ENCODE data around the gene ZNF497. TPM values are rescaled to one million over a fixed set of nuclear protein-coding genes. Genes with fewer than 3 reads are reported as not detected.

ZNF497 gene
- total and polyA plus RNA-seq, 2 of the 13 experiments (the other 11 are each of a cell fraction or from before 2014, with no cell fraction given), result 1.5 to 1.9 TPM

DNA sequence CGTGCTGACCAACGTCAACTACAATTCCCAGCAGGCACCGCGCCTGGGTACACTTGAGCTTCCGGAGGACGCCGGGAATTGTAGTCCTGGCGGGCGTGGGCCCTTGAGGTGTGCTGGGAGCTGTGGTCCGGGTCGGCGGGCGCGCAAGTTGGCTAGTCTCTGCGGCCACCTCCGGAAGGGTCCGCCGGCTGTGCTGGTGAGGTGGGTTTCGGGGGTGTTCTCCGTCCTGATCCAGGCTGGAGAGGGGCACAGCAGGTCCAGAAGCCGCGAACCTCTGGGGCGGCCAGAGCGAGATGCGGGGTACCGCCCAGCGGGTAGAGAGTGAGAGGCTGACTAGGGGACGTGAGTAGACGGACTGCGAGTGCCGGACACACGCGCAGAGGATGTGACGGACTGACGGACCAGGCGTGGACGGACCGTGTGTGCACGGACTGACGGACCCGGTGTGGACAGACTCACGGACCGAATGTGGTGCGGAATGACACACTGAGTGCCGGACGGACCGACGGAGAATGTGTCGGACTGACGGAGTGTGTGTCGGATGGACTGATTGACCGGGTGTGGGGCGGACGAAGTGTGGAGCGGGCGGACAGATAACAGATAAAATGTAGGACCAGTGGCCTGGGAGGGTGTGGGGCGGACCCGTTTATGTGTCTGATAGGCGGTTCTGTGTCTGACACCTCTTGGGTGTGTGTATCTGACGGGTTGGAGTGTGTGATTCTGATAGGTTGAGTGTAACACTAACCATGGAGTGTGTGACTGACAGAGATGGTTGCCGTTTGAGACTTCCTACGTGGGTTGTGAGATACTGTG, 35.4 kb downstream of the ZNF497 start, which contains the start of gene ZSCAN22 (continued):
- TF ChIP-seq, protein P1, sequence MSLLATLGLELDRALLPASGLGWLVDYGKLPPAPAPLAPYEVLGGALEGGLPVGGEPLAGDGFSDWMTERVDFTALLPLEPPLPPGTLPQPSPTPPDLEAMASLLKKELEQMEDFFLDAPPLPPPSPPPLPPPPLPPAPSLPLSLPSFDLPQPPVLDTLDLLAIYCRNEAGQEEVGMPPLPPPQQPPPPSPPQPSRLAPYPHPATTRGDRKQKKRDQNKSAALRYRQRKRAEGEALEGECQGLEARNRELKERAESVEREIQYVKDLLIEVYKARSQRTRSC (CRISPR knock-in tag; IDR thresholded peaks at IDR 0.05; ENCODE audit: low read depth), result no peak
- TF ChIP-seq, protein P2, sequence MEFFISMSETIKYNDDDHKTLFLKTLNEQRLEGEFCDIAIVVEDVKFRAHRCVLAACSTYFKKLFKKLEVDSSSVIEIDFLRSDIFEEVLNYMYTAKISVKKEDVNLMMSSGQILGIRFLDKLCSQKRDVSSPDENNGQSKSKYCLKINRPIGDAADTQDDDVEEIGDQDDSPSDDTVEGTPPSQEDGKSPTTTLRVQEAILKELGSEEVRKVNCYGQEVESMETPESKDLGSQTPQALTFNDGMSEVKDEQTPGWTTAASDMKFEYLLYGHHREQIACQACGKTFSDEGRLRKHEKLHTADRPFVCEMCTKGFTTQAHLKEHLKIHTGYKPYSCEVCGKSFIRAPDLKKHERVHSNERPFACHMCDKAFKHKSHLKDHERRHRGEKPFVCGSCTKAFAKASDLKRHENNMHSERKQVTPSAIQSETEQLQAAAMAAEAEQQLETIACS (CRISPR knock-in tag; IDR thresholded peaks at IDR 0.05), result peak; percentile 41; the same call in 1 of the 2 replicates
- TF ChIP-seq REL (CRISPR knock-in tag; conservative IDR thresholded peaks at IDR 0.05) (no peak), DR1 (CRISPR knock-in tag; IDR thresholded peaks at IDR 0.05) (peak; percentile 87), SP140L (CRISPR knock-in tag; IDR thresholded peaks at IDR 0.05; ENCODE audit: borderline replicate concordance) (no peak), REXO4 (CRISPR knock-in tag; IDR thresholded peaks at IDR 0.05; ENCODE audit: borderline replicate concordance) (no peak), SUZ12 (IDR thresholded peaks at IDR 0.05; ENCODE audit: low read depth, low read length) (peak; percentile 97), RBAK (CRISPR knock-in tag; IDR thresholded peaks at IDR 0.05) (no peak), ESRRA (CRISPR knock-in tag; IDR thresholded peaks at IDR 0.05; ENCODE audit: low read depth) (peak; percentile 68; the same call in 1 of the 2 replicates), PCBP1 (IDR thresholded peaks at IDR 0.05; ENCODE audit: borderline replicate concordance, low read depth, low read length) (0 out of 2 replicates have a peak, but pooled peaks have one; percentile 80), XBP1 (CRISPR knock-in tag; IDR thresholded peaks at IDR 0.05) (no peak), ZNF639 (CRISPR knock-in tag; conservative IDR thresholded peaks at IDR 0.05) (peak; percentile 87), ZNF878 (CRISPR knock-in tag; IDR thresholded peaks at IDR 0.05) (no peak), ONECUT2 (CRISPR knock-in tag; IDR thresholded peaks at IDR 0.05) (0 out of 2 replicates have a peak, but pooled peaks have one; percentile 23), ZNF652 (CRISPR knock-in tag; IDR thresholded peaks at IDR 0.05; ENCODE audit: borderline replicate concordance, low read depth) (0 out of 2 replicates have a peak, but pooled peaks have one; percentile 24), ZNF564 (CRISPR knock-in tag; IDR thresholded peaks at IDR 0.05) (no peak; the same call in 1 of the 2 replicates), ZNF772 (CRISPR knock-in tag; IDR thresholded peaks at IDR 0.05) (peak; percentile 87), ZNF549 (CRISPR knock-in tag; IDR thresholded peaks at IDR 0.05) (no peak), ZNF616 (CRISPR knock-in tag; IDR thresholded peaks at IDR 0.05; ENCODE audit: low read depth) (no peak; the same call in 1 of the 2 replicates)
- TF ChIP-seq, protein P3, sequence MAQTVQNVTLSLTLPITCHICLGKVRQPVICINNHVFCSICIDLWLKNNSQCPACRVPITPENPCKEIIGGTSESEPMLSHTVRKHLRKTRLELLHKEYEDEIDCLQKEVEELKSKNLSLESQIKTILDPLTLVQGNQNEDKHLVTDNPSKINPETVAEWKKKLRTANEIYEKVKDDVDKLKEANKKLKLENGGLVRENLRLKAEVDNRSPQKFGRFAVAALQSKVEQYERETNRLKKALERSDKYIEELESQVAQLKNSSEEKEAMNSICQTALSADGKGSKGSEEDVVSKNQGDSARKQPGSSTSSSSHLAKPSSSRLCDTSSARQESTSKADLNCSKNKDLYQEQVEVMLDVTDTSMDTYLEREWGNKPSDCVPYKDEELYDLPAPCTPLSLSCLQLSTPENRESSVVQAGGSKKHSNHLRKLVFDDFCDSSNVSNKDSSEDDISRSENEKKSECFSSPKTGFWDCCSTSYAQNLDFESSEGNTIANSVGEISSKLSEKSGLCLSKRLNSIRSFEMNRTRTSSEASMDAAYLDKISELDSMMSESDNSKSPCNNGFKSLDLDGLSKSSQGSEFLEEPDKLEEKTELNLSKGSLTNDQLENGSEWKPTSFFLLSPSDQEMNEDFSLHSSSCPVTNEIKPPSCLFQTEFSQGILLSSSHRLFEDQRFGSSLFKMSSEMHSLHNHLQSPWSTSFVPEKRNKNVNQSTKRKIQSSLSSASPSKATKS (CRISPR knock-in tag; IDR thresholded peaks at IDR 0.05), result no peak
- TF ChIP-seq, protein P4, sequence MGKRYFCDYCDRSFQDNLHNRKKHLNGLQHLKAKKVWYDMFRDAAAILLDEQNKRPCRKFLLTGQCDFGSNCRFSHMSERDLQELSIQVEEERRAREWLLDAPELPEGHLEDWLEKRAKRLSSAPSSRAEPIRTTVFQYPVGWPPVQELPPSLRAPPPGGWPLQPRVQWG (CRISPR knock-in tag; IDR thresholded peaks at IDR 0.05; ENCODE audit: borderline replicate concordance, low read depth), result no peak
- TF ChIP-seq, protein P5, sequence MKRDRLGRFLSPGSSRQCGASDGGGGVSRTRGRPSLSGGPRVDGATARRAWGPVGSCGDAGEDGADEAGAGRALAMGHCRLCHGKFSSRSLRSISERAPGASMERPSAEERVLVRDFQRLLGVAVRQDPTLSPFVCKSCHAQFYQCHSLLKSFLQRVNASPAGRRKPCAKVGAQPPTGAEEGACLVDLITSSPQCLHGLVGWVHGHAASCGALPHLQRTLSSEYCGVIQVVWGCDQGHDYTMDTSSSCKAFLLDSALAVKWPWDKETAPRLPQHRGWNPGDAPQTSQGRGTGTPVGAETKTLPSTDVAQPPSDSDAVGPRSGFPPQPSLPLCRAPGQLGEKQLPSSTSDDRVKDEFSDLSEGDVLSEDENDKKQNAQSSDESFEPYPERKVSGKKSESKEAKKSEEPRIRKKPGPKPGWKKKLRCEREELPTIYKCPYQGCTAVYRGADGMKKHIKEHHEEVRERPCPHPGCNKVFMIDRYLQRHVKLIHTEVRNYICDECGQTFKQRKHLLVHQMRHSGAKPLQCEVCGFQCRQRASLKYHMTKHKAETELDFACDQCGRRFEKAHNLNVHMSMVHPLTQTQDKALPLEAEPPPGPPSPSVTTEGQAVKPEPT (CRISPR knock-in tag; IDR thresholded peaks at IDR 0.05; ENCODE audit: low read depth), result 0 out of 2 replicates have a peak, but pooled peaks have one; percentile 60
